Ovary (tissue), 9 donors: ENCODE results near the gene SLC16A3. TPM values are rescaled to one million over a fixed set of nuclear protein-coding genes. Genes with fewer than 3 reads are reported as not detected.
A peak's percentile ranks its signal among the peaks of the same experiment; 100 is the strongest.

Source experiments
- DNase-seq, 5 donors: peaks; one replicate each; pipeline ENCODE4 v3.0.0-alpha.2; 2019 to 2020
- H3K27ac ChIP-seq, 2 donors: fragments of 200-600 bp; one replicate each; pipeline versions ENCODE4 v1.5.1 to v1.8.0; 2019 to 2022
- H3K27me3 ChIP-seq: fragments of 200-600 bp; one replicate; pipeline ENCODE4 v1.8.0; 2022
- H3K36me3 ChIP-seq: fragments of 200-600 bp; sonication (generic); one replicate; pipeline ENCODE4 v1.5.1; 2019
- H3K4me1 ChIP-seq: one replicate; pipeline ENCODE4 v1.8.1; 2013; ENCODE audit warnings: mild to moderate bottlenecking, moderate library complexity; ENCODE audit not compliant: insufficient read depth
- H3K4me3 ChIP-seq: fragments of 200-600 bp; sonication (generic); one replicate; pipeline ENCODE4 v1.5.1; 2017
- H3K9me3 ChIP-seq, 2 donors: fragments of 200-600 bp in 1 of 2; sonication (generic) in 1 of 2; one replicate each; pipeline versions ENCODE4 v1.5.1 to v1.8.1; 2013 to 2019; ENCODE audit warnings: mild to moderate bottlenecking in 1 of 2, moderate library complexity in 1 of 2
- CTCF ChIP-seq, 3 donors: fragments of 450-650 bp in 2 of 3; fragments of 200-600 bp in 1 of 3; IDR thresholded peaks; one replicate each; pipeline versions ENCODE4 v1.5.1 to v1.8.0; 2016 to 2022; ENCODE audit warnings: antibody characterized with exemption in 3 of 3, mild to moderate bottlenecking in 1 of 3
- EP300 ChIP-seq: sonication (generic); formaldehyde crosslinking; IDR thresholded peaks from one replicate; pipeline ENCODE4 v1.6.1; 2017; ENCODE audit warnings: antibody characterized with exemption
- POLR2A ChIP-seq: fragments of 450-650 bp; IDR thresholded peaks from one replicate; pipeline ENCODE4 v1.6.1; 2017; ENCODE audit warnings: antibody characterized with exemption, mild to moderate bottlenecking, moderate library complexity
- WGBS, 3 donors: extraction: QIAGEN DNeasy Blood & Tissue Kit in 1 of 3; methylation state at CpG; one replicate each; pipeline versions ENCODE4 v1.1.5 to v1.1.7; 2013 to 2017; 5-methylcytosine and 5-hydroxymethylcytosine counted together
- intact Hi-C, 4 donors: fragments of 100-400 bp; cut with DNase I; formaldehyde crosslinking; loops; one replicate each; pipeline versions ENCODE4 v1.11.0 to v1.15.1; 2022 to 2023
- polyA plus RNA-seq, 2 donors: library from polyadenylated mRNA; stranded (reverse); fragments of 200-250 nt in 1 of 2; fragments of 350-450 nt in 1 of 2; fragmentation: Illumina TruSeq in 1 of 2; extraction: RNeasy Lipid Tissue Mini Kit (QIAGEN cat#74804) in 1 of 2; gene quantifications; one replicate each; pipeline ENCODE4 v1.2.3, GENCODE V29; 2013 to 2014
- total RNA-seq, 7 donors: library from RNA; depleted of rRNA in 2 of 7; stranded (reverse); fragments of >200 nt in 2 of 7; fragmentation: NEBNext Ultra II Directional in 3 of 7; extraction: Animal tissue kit (Norgen Biotek cat#: 25700) in 3 of 7; gene quantifications; one replicate each; pipeline versions ENCODE4 v1.1.0 to v1.2.4, GENCODE V29; 2016 to 2023
- donor health status: DM: no; HTN: no; CAD: no; lungs with moderate emphysema.
- donor health status: DM: no; HTN: no; CAD: no.
- donor health status: Bipolar disorder and iron deficiency.
- donor health status: DM: yes; HTN: yes; CAD: no.
- donor health status: DM: no; HTN: no; CAD: no.
- donor health status: DM: yes; HTN: yes; CAD: no.

The SLC16A3 gene
- total and polyA plus RNA-seq, 9 donors = 3.5 to 23.2 (median 15.8) TPM

GRCh38 chr17:82272495-82273326 is 43.9 kb downstream of the SLC16A3 start:
- no peaks in the 10 kb centered on the region for H3K27me3 ChIP-seq
- peak overlapping the region; percentile 94 for H3K4me3 ChIP-seq
- 0 to 1% (median 0%) methylated on average over 23 to 56 of the region's 57 CpGs for WGBS, 3 donors
- H3K4me1 ChIP-seq = peaks cover 14% of the 10 kb centered on the region
- peak overlapping the region; percentile 86 to 97 for H3K27ac ChIP-seq
- no peaks in the 10 kb centered on the region for H3K36me3 ChIP-seq
- H3K9me3 ChIP-seq = no peaks in the 10 kb centered on the region
- intact Hi-C loops = no loop called here
- TF ChIP-seq POLR2A = no peak
- TF ChIP-seq CTCF (IDR thresholded peaks at IDR 0.05) = no peak
- no peak for TF ChIP-seq EP300
- peak in 3 of 5 donors; percentile 58 to 72 (median 64) for DNase-seq

- TF ChIP-seq POLR2A (peak; percentile 66), CTCF (IDR thresholded peaks at IDR 0.05) (no peak), EP300 (peak; percentile 66)
- DNase-seq = peak; percentile 89 to 95 (median 92)
- Histone ChIP-seq H3K4me3 (peak within 1 kb of the TSS; percentile 94), H3K27me3 (no peaks in the 10 kb centered on the region), H3K4me1 (peaks cover 8% of the 10 kb centered on the region), H3K9me3 (no peaks in the 10 kb centered on the region), H3K36me3 (no peaks in the 10 kb centered on the region), H3K27ac (peak within 1 kb of the TSS; percentile 86 to 97)
- 3 to 10% (median 4%) methylated on average over 30 to 80 of the region's 80 CpGs for WGBS, 3 donors
- intact Hi-C loops = no loop called here
These were observed 44.7 kb downstream of the SLC16A3 start, which contains the start of gene CSNK1D for GRCh38 chr17:82273327-82274133. Gene CSNK1D (minus strand): TSS chr17:82273700. CDS start chr17:82273381, 319 bp downstream.

GRCh38 chr17:82274134-82275020 is 45.5 kb downstream of the SLC16A3 start:
- Histone ChIP-seq H3K4me1 (peaks cover 6% of the 10 kb centered on the region), H3K4me3 (peak overlapping the region; percentile 94), H3K9me3 (no peaks in the 10 kb centered on the region), H3K36me3 (no peaks in the 10 kb centered on the region), H3K27me3 (no peaks in the 10 kb centered on the region), H3K27ac (peak overlapping the region in 1 of 2 donors; percentile 97)
- 52 to 61% (median 56%) methylated on average over 25 to 27 of the region's 27 CpGs for WGBS, 3 donors
- intact Hi-C loops = no loop called here
- no peak for DNase-seq
- no peak for TF ChIP-seq POLR2A
- no peak for TF ChIP-seq CTCF (IDR thresholded peaks at IDR 0.05)
- no peak for TF ChIP-seq EP300

GRCh38 chr17:82275326-82275725 is 46.5 kb downstream of the SLC16A3 start:
- intact Hi-C loops = no loop called here
- no peak overlapping the region for H3K27ac ChIP-seq

More at GRCh38 chr17:82275326-82275725, 46.5 kb downstream of the SLC16A3 start:
- Histone ChIP-seq H3K27me3 (no peaks in the 10 kb centered on the region), H3K4me1 (peaks cover 6% of the 10 kb centered on the region), H3K4me3 (no peak overlapping the region), H3K9me3 (no peaks in the 10 kb centered on the region), H3K36me3 (no peaks in the 10 kb centered on the region)
- no peak for DNase-seq
- WGBS, 3 donors = 90 to 92% (median 91%) methylated on average over 14 of the region's 14 CpGs
- TF ChIP-seq POLR2A (no peak), CTCF (IDR thresholded peaks at IDR 0.05) (no peak), EP300 (no peak)
